HG03460 (cell line): ENCODE results near the gene HIP1R.

Experiments
- ATAC-seq: cut with Tn5 transposase; IDR thresholded peaks from one replicate; pipeline ENCODE4 v1.9.1; 2021; ENCODE audit not compliant: unreplicated experiment

HIP1R gene

DNA sequence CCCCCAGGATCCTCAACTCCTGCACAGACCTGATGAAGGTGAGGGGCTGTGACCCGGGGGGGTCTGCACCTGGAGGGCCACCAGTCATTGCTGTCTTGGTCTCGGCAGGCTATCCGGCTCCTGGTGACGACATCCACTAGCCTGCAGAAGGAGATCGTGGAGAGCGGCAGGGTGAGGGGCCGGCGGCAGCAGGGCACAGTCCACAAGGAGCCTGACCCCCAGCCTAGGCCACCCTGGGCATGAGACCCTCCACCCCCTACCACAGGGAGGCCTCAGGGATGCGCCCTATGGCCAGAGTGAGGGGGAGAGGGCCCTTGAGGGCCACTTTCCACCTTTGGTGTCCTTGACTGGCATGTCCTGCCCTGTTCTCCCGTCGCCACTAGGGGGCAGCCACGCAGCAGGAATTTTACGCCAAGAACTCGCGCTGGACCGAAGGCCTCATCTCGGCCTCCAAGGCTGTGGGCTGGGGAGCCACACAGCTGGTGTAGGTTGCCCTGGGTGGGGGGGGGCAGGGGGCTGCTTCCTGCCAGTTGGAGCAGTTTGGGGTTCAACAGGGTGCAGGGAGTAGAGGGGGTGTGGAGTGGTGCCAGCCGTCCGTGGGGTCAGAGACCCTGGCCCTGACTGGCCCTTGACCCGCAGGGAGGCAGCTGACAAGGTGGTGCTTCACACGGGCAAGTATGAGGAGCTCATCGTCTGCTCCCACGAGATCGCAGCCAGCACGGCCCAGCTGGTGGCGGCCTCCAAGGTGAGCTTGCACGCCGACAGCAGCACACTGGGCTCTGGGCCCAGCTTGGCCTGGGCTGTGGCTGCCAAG is 25.0 kb downstream of the HIP1R start:
- no peak for ATAC-seq

DNA sequence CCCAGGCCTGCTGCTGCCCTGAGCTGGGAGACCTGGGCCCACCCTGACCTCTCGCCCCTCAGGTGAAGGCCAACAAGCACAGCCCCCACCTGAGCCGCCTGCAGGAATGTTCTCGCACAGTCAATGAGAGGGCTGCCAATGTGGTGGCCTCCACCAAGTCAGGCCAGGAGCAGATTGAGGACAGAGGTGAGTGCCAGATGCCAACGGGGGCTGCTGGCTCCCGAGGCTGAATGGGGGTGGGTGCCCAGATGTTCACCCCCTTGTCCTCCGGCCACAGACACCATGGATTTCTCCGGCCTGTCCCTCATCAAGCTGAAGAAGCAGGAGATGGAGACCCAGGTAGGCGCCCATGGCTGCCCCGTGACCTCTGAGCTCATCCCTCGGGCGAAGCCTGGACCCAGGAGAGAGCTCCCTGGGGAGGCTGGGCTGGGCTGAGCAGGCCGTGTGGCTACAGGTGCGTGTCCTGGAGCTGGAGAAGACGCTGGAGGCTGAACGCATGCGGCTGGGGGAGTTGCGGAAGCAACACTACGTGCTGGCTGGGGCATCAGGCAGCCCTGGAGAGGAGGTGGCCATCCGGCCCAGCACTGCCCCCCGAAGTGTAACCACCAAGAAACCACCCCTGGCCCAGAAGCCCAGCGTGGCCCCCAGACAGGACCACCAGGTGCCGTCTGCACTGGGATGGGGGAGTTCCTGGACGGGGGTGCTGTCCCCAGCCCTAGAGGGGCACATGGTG is 25.8 kb downstream of the HIP1R start:
- ATAC-seq, result no peak

DNA sequence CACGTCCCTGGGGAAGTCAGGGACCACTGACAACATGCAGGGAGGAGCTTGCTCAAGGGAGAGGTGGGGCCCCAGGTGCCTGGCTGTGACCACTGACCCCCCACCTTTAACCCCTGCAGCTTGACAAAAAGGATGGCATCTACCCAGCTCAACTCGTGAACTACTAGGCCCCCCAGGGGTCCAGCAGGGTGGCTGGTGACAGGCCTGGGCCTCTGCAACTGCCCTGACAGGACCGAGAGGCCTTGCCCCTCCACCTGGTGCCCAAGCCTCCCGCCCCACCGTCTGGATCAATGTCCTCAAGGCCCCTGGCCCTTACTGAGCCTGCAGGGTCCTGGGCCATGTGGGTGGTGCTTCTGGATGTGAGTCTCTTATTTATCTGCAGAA is 26.3 kb downstream of the HIP1R start:
- ATAC-seq, result no peak

DNA sequence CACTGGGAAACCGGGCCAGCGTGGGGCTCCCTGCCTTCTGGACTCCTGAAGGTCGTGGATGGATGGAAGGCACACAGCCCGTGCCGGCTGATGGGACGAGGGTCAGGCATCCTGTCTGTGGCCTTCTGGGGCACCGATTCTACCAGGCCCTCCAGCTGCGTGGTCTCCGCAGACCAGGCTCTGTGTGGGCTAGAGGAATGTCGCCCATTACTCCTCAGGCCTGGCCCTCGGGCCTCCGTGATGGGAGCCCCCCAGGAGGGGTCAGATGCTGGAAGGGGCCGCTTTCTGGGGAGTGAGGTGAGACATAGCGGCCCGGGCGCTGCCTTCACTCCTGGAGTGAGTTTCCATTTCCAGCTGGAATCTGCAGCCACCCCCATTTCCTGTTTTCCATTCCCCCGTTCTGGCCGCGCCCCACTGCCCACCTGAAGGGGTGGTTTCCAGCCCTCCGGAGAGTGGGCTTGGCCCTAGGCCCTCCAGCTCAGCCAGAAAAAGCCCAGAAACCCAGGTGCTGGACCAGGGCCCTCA is 26.9 kb downstream of the HIP1R start:
- ATAC-seq, result no peak

DNA sequence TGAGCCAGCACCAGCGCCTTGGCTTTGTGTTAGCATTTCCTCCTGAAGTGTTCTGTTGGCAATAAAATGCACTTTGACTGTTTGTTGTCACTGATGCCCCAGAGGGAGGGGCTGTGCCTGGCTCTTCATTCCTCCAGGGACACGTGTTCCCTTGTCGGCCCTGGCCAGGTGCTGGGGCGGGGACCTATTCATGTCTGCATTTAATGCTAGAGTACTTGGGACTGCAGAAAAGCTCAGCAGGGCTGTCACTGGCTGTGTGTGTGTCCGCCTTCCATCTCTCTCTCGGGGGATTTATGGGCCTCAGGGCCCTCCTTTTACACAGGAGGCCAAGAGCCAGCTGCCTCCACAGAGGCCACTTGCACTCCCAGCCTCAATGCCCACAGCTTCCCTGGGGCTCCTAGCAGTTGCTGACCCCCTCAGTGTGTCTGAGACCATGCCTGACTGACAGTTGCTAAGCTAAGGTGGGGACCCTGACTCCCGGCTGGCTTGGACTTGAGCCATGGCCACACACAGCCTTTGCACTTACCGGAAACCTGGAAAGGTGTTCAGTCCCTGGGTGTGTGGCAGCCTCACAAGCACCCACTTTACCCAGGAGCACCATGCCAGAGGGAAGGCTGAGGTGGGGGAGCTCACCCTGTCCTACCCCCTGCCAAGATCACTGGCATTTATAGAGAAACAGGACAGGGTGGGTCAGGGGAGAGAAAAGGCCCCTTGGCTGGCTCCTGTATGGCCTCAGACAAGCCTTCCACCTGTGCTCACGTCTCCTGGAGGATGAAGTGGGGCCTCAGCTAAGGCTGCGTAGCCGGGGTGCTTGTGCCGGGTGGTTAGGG is 27.8 kb downstream of the HIP1R start:
- ATAC-seq, result no peak

DNA sequence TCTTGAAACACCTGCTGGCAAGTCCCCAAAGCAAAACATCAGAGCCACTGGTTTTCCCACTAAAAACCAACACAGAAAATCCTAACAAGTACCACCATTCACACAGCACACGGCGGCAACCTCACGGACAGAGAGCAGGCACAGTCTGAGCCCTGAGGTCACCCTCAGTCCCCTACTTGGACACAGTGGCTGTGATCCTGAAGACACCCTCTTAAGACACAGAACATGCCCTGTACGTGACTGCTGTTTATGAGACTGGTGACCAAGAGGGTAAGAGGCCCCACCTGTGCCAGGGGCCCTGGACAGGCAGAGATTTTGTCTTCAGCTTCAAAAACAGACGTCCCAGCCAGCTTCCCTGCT is 29.6 kb downstream of the HIP1R start:
- no peak for ATAC-seq

DNA sequence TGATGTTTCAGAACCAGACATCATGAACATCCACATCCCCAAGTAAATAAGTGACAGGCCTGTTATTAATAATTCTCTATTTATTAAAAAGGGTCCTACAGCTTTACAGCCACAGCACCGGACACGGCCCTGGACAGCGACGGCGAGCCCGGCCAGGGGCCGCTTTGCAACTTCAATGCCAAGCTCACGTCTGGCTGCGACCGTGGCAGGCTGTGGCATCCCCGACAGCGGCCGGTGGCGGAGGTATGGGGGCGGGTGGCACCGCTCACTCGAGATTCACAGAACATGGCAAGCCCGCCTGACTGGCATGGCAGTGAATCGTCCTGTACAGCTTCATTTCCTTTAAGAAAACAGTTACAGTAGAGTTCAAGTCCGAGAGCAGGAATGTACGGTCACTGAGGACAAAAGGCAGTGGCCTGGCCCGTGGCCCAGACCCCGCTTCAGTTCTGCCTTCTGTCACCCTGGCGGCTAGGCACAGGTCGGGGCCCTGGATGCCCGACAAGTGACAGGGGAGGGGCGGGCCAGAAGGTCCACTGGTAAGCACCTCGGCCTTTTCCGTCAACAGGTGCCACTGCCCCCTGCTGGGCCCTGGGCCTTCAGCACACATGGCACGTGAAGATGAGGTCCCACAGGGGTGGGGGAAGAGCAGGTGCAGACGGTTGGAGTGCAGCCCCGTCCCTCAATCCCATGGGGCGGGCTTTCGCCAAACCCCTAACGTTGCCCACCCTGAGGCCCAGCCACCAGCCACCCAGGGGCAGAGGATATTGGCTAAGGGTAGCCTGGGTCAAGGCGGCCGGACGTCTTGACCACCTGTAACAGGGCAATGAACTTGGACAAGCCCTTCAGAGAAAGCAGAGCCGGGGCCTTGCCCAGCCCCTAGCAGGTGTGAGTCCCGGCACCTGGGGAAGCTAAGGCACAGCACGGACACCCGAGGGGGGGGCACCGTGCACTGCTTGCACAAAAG is 30.3 kb downstream of the HIP1R start:
- ATAC-seq, result no peak

DNA sequence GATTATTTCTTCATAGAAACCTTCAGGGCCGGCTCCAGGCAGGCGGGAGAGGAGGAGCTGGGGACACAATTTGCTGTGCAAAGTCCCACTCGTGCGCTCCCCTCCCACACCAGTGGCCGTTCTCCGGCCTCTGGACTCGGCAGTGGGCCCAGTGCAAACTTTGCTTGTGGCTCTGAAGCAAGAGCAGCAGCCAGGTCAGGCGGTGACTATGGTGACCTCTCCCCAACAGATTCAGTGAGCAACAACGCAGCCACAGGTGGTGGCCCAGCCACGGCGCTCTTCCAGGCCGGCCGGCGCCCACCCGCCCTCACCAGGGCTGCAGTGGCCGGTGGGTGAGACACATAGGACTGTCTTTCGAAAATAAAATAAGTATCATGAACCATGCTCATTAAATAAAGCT is 31.1 kb downstream of the HIP1R start:
- ATAC-seq, result no peak

DNA sequence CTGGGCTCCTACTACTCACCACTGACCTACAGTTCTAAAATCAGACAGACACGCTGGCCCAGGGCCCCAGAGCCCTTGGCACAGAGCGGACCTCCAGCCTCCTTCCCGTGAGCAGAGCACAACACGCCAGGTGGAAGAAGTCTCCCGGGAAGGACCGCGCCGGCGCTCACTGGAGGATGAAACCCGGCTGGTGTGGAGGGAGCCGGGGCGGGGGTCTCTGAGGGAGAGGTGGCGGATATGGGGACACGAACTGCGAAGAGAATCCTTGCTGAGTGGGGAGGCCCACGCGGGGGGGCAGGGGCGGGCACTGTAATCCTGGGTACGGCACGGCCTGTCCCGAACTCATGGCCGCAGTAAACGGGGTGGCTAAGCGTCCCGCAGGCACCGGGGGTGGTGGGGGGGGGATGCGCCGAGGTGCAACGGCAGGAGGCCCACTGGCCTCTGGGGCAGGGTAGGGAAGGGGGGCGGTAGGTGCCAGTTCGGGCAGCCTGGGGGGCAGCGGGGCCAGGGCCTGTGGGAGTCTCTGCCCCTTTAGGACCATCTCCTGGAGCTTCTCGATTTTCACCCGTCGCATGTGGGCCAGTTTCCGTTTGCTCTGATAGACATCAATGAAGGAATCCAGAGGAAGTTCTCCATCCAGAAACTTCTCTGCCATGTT is 31.8 kb downstream of the HIP1R start:
- no peak for ATAC-seq

DNA sequence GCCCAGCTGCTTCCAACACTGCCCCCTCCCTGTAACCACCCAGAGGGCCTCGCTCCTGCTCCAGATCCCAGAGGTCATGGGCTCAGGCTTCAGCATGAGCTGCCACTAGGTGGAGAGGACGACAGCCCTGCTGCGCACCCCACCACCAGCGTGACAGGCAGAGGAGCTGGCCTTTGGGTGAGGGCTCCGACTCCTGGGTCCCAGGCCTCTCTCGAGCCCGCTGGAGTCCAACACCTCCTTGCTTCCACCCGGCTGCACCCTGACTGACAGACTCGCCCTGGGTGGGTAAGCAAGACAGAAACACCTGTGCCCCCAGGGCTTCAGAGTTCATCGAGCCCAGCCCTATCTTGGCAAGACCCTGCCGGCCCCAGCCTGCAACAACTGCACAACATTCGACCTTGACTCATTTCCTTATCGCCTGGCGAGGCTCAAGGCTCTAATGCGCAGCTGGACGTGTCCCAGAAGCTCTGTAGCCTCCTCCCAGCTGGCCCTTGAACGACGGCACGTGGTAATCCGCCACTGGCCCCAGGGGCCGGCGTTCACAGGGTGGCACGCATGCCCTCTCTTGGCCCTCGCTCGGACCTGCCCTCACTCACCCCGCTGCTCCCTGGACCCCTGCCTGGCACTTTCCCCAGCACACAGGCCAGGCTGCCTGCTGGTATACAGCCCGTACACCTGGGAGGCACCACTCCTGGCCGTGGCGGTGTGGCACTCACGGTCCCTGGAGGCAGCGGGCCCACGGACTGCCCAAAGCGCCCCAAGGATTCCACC is 32.6 kb downstream of the HIP1R start:
- no peak for ATAC-seq

DNA sequence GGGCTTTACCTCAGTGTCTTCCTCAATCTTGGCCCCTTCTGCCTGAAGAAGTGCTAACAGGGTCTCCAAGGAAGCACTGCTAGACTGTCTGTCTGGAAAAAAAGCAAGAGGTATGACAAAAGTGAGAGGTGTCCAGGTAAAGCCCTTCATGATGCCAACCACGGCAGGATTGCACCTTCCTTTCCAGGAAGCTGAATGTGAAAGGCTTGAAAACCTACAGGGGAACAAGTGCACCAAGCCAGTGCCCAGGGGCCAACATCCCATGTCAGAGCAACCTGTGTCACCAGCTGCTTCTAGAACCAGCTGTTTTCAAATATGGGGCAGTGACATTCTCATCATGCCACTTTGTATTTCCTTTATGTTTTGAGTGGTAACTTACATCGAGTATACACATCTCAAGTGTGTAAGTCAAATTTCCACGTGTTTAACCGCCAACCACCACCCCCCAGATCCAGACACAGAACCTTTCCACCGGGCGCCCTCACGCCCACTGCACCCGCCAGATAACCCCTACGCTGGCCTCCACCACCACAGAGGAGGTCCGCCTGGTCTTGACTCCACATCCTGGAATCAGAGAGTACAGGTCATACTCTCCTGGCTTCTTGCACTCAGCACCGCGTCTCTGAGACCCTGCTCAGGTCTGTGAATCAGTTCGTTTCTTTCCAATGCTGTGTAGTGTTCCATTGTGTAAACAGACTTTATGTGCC is 33.4 kb downstream of the HIP1R start:
- no peak for ATAC-seq

DNA sequence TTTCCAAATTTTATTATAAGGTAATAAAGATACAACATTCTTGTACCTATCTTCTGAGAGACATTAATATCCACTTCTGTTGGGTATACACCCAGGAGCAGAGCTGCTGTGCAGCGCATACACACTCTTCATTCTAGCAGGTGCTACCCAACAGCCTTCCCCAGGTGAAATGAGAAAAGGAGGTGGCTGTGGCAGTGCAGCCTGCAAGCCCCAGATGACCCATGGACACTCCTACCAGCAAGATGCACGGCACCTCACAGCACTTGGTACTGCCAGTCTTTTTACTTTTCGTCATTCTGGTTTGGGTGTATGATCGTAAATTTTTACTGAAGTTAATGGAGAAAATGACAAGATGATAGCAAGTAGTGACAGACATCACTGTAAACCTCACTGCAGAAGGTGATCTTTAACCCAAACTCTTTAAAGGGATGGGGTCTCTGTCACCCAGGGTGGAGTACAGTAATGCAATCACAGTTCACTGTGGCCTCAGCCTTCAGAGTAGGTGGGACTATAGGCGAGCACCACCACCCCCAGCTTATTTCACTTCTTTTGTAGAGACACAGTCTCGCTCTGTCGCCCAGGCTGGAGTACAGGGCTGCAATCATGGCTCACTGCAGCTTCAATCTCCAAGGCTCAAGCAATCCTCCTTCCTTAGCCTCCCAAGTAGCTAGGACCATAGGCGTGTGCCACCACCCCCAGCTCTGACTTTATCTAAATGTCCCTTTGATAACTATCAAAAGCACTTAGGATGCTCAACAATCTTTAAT is 34.1 kb downstream of the HIP1R start:
- no peak for ATAC-seq

DNA sequence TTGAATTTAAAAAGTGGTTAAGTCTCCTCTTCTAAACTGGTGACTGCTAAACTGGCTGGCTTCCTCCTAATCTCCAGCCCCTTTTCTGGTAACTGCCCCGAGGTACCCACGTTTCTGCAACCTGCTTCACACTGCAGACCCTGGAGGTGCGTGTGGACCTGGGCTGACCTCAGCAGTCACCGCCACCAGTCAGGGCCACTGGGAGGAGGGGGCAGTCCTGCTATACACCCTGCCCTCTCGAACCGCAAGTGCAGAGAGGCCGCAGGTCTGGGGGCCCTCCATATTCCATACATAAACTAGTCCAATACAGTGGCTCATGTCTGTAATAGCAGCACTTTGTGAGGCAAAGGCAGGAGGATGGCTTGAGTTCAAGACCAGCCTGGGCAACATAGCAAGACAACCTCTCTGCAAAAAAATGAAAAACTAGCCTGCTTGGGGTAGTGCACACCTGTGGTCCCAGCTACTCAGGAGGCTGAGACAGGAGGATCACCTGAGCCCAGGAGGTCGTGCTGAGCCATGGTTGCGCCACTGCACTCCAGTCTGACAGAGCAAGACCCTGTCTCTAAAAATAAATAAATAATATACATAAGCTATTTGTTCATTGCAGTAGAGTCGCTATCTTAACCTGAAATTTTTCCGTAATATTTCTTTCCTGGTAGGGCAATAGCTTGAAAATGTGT is 35.0 kb downstream of the HIP1R start:
- no peak for ATAC-seq

DNA sequence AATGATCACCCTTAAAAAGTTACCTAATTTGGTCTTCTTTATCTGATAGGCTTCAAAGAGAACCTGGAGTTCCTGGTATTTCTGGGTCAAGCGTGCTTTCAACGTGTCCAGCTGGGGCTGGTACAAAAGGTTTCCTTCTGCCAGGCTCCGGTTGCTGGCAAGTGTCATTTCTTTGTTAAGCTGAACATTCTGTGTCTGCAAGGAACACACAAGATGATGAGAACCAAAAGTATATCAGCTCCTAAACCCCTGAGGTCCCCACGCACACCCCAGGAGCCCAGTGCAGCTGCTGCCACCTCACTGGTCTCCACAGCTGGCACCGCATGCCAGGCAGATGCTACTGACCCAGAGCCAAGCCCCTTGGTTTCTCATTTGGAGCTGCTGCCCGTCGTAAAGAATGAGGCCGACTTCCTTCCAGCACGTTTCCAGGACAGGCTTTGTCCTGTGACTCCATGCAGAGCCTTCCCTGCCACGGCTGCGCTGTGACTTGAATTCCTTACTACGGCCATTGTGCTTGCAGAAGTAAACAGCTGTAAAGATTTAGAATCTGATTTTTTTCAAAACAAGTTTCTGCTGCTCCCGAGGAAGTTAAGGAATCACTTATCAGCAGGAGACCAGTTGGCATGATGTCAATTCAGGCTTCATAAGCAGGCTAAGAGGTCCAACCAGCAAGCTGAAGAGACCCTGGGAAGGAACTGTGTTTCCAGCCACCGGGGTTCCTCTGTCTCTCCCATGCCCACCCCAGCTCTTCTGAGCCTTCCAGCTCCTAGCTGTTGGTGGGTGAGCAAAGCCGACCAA is 35.8 kb downstream of the HIP1R start:
- no peak for ATAC-seq

DNA sequence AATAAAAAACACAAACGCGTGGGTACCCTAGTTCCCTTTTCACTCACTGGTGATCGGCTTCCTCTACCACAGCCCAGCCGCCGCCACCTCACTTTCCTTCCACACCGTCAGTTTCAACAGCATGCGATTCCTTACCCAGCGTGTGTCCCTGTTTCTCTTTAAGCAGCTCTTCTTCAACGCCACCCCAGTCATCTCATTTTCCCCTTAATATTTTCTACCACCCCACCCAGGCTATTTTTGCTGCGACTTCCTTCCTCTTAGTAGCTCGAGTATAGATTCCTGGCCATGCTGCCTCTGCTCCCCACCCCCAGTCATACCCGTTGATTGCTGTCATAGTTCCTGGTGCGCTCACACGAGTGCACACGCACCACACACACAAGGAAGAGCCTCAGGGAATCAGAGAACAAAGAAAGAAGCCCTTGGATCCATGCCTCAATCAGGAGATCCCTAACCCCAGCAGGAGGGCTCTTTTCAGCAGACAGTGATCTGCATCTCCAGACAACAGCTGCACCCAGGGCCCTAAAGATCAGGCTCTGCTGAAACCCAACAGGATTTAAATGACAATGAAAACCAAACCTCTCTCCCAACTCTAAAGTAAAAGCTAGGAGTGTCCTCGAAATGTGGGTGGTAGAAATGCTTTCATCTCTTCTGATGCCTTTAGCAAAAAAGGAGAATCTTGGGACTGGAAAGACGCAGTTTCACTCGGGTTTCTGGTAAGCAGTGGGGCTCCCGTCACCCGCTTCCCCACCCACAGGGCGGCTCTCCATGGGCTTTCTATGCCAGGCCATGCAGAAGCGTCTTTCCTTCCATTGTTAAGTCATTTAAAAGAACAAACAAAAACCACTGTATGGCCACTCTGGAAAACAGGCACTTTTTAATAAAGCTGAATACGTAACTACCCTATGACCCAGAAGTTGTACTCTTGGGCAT is 36.9 kb downstream of the HIP1R start:
- ATAC-seq, result peak; percentile 48
